LNCaP clone FGC (cell line): ENCODE measurements around the gene SNAPC5.
"Not testable (repeated sequence)": the region's sequence is repeated elsewhere in the genome, so short reads cannot be mapped to it uniquely, and the experiment has no call there.

Source experiments
- DNase-seq: peaks from one replicate; pipeline ENCODE4 v3.0.0-alpha.2; 2011; ENCODE audit warnings: low read depth
- H3K4me3 ChIP-seq: 2 replicates; pipeline ENCODE4 v1.5.1; 2011; ENCODE audit warnings: mild to moderate bottlenecking, low read depth, low read length, control low read depth
- CTCF ChIP-seq: IDR thresholded peaks from 2 replicates; pipeline ENCODE4 v1.5.1; 2012; ENCODE audit warnings: mild to moderate bottlenecking; ENCODE audit not compliant: control insufficient read depth, insufficient read depth; ENCODE audit errors: extremely low read depth

SNAPC5 gene

DNA sequence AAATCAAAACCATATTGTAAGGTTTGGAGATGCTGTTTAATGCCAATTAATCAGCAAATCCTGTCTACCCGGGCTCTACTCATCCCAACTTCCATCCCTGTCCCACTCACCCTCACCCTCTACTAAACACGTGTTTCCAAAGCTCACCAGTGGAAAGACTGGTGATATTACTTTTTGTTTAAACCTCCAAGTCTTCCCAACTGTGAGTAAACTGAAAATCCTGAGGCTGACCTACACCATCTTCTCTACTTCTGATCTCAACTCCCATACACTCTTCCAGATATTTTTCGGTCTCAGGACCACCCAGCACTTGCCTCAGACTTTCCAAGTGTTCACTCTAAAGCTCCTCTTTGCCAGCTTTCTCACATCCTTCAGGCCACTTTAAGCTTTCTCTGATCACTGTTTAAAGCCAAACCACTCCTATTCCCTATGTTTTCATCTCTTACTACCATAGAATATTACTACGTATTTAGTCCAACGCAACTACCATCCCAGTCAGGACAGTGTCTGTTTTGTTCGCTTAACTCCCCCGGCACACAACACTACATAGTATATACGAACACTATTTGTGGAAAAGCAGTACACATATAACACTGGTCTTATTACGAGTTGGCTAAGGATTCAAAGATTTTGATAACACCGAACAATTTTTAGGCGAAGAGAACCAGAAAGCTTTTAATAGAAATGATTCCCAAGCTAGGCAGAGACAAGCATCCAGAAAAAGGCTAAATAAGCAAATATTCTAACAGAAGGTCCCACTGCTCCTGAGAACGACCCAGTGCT, 6.4 kb upstream of the SNAPC5 start:
- TF ChIP-seq CTCF, result no peak
- peak overlapping the region; percentile 94 for H3K4me3 ChIP-seq
- DNase-seq, result no peak

- H3K4me3 ChIP-seq, result peak overlapping the region; percentile 94
- not testable (repeated sequence) for DNase-seq
Measured at GRCh38 chr15:66503041-66503648, 5.6 kb upstream of the SNAPC5 start.

DNA sequence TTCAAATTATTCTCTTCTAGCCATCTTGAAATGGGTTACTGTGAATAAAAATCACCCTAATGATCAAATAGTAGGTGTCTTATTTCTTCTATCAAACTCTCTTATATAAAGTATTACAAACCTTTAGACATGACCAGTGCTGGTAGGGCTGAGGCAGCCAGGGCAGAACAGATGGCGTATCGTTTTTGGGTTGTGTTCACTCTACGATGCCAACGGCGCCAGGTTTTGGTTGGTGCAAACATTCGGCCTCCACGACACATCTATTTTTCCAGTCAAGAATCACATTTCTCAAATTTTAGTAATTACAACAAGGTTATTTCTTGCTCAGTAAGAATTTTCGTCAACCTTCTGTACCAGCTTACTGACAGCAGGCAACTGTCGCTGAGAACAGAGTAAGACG, 4.9 kb upstream of the SNAPC5 start:
- H3K4me3 ChIP-seq, result peak overlapping the region; percentile 94
- TF ChIP-seq CTCF, result no peak
- DNase-seq, result no peak

- DNase-seq, result not testable (repeated sequence)
Measured at GRCh38 chr15:66500346-66500745, 2.8 kb upstream of the SNAPC5 start.

DNA sequence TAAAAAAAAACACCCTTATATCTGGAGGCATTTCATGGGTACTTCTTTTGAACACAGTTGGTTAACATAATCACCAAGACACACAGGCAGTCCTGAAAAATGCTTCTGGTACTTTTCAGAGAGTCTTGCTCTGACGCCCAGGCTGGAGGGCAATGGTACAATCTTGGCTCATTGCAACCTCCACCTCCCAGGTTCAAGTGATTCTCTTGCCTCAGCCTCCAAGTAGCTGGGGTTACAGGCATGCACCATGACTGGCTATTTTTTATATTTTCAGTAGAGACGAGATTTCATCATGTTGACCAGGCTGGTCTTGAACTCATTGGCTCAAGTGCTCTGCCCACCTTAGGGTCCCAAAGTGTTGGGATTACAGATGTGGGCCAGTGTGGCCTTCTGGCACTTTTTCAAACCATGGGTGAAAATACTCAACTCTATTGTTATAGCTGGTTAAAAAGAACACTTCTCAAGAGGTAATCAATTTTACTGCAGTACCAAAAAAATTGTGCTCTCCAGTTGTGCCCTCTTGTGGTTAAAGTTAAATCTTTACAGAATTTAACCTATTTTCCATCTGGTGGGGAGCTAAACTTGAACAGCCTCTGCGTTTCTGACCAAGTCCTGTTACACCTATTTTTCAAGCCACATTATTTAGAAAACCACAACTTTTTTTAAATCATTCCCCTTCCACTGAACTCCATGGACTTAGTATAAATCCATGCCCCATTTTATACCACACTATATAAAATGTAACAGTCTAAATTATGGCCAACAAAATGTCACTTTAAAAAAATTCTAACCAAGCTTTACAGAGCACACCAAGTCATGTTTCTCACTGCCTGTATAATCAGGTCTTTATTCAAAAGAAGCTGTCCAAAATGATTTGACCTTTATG, 1.2 kb upstream of the SNAPC5 start:
- no peak for DNase-seq
- 0 out of 2 replicates have a peak, but pooled peaks have one; percentile 22 for TF ChIP-seq CTCF
- H3K4me3 ChIP-seq, result no peak overlapping the region

More at GRCh38 chr15:66500346-66500745, 2.8 kb upstream of the SNAPC5 start:
- not testable (repeated sequence) for H3K4me3 ChIP-seq

GRCh38 chr15:66496951-66497501, 536 bp downstream of the SNAPC5 start:
- DNase-seq, result no peak
- no peak for TF ChIP-seq CTCF

DNA sequence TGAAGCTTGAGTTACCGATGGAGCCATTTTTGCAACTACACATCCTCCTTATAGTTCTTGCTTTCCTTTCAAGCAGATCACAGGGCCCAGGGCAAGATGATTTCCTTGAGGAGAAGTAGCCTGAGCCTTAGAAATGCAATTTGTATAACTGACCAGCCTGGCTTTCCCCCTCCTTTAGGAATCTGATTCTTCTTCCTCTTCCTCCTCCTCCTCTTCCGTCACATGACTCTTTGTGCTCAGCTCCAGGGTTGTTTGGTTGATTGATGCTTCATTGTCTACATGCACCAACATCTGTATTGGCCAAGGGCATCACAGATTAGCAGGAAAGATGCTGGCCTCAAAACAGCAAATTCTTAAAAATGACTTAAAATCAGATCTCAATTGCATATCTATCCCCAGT, 3.3 kb downstream of the SNAPC5 start:
- no peak overlapping the region for H3K4me3 ChIP-seq
- DNase-seq, result no peak
- no peak for TF ChIP-seq CTCF

More at GRCh38 chr15:66496951-66497501, 536 bp downstream of the SNAPC5 start:
- H3K4me3 ChIP-seq, result peak overlapping the region; percentile 67
